MCF 10A (cell line): ENCODE measurements around the gene TBCD. TPM values are rescaled to one million over a fixed set of nuclear protein-coding genes. Genes with fewer than 3 reads are reported as not detected.

ENCODE experiments used
- BruUV-seq: library from RNA; stranded (reverse); fragments of 400-500 nt; replicated peaks from 2 replicates; lab custom pipeline; 2021; lab: Mats Ljungman, UMichigan
- CTCF ChIA-PET: fragments of 300-600 bp; sonication (Branson Sonifier 250); formaldehyde crosslinking; extraction: SDS; loops from one replicate; lab custom pipeline; 2021; ENCODE audit warnings: antibody characterized with exemption, inconsistent platforms; lab: Yijun Ruan, JAX
- POLR2A ChIA-PET: fragments of 300-600, 350-650 bp; sonication (Branson Sonifier 250); formaldehyde crosslinking; extraction: SDS; loops from one replicate; lab custom pipeline; 2020; ENCODE audit warnings: antibody characterized with exemption, inconsistent platforms; lab: Yijun Ruan, JAX
- DNase-seq: peaks from one replicate; pipeline ENCODE4 v3.0.0-alpha.2; 2018; ENCODE audit not compliant: unreplicated experiment
- H3K27ac Mint-ChIP-seq: one replicate; pipeline ENCODE4 v1.8.0; 2022; ENCODE audit warnings: mild to moderate bottlenecking, low read depth, mixed read lengths; ENCODE audit not compliant: unreplicated experiment
- H3K27me3 Mint-ChIP-seq: one replicate; pipeline ENCODE4 v1.8.0; 2022; ENCODE audit warnings: mixed read lengths; ENCODE audit not compliant: insufficient read depth, unreplicated experiment
- H3K36me3 Mint-ChIP-seq: one replicate; pipeline ENCODE4 v1.8.0; 2022; ENCODE audit warnings: mild to moderate bottlenecking, moderate library complexity, mixed read lengths; ENCODE audit not compliant: insufficient read depth, unreplicated experiment
- H3K4me1 Mint-ChIP-seq: one replicate; pipeline ENCODE4 v1.8.0; 2022; ENCODE audit warnings: mixed read lengths; ENCODE audit not compliant: insufficient read depth, unreplicated experiment
- H3K4me3 Mint-ChIP-seq: one replicate; pipeline ENCODE4 v1.8.0; 2022; ENCODE audit warnings: mild to moderate bottlenecking, moderate library complexity, mixed read lengths; ENCODE audit not compliant: unreplicated experiment
- H3K9me3 Mint-ChIP-seq: one replicate; pipeline ENCODE4 v1.8.0; 2022; ENCODE audit warnings: mixed read lengths; ENCODE audit not compliant: unreplicated experiment
- CTCF ChIP-seq: fragments of 200-600 bp; IDR thresholded peaks from one replicate; pipeline ENCODE4 v1.8.0; 2022; ENCODE audit warnings: antibody characterized with exemption, mild to moderate bottlenecking; ENCODE audit not compliant: unreplicated experiment
- intact Hi-C: fragments of 100-400 bp; cut with micrococcal nuclease; formaldehyde crosslinking; loops from 2 replicates; pipeline ENCODE4 v1.14.1; 2022
- total RNA-seq: library from RNA; stranded (reverse); gene quantifications from 2 replicates; pipeline ENCODE4 v1.2.3, GENCODE V29; 2022

The TBCD gene
- total RNA-seq, 1 experiment from 2014 or later: 76.2 TPM

- Mint-ChIP-seq H3K4me1 (no peaks in the 10 kb centered on the region), H3K27ac (no peak overlapping the region), H3K9me3 (no peaks in the 10 kb centered on the region), H3K27me3 (no peaks in the 10 kb centered on the region), H3K4me3 (no peak overlapping the region), H3K36me3 (peaks cover 6% of the 10 kb centered on the region)
- ChIA-PET POLR2A (no interaction called here), CTCF (no interaction called here)
- no peak for TF ChIP-seq CTCF
- intact Hi-C loops: no loop called here
- no peak for DNase-seq
- BruUV-seq: no TSS peak
Measured at GRCh38 chr17:82959242-82959930, 207.5 kb downstream of the TBCD start.

GRCh38 chr17:82959990-82960418 lies 208.1 kb downstream of the TBCD start:
- H3K27ac Mint-ChIP-seq: no peak overlapping the region
- no peaks in the 10 kb centered on the region for H3K9me3 Mint-ChIP-seq
- H3K27me3 Mint-ChIP-seq: no peaks in the 10 kb centered on the region
- BruUV-seq: no TSS peak
- intact Hi-C loops: no loop called here
- no peak for TF ChIP-seq CTCF
- ChIA-PET POLR2A (no interaction called here), CTCF (no interaction called here)
- no peaks in the 10 kb centered on the region for H3K4me1 Mint-ChIP-seq
- DNase-seq: no peak
- H3K36me3 Mint-ChIP-seq: peaks cover 6% of the 10 kb centered on the region
- no peak overlapping the region for H3K4me3 Mint-ChIP-seq

GRCh38 chr17:82960419-82961271 lies 208.8 kb downstream of the TBCD start:
- Mint-ChIP-seq H3K27ac (no peak overlapping the region), H3K4me1 (no peaks in the 10 kb centered on the region), H3K36me3 (peaks cover 6% of the 10 kb centered on the region), H3K27me3 (no peaks in the 10 kb centered on the region), H3K4me3 (no peak overlapping the region), H3K9me3 (no peaks in the 10 kb centered on the region)
- intact Hi-C loops: no loop called here
- no peak for DNase-seq
- POLR2A ChIA-PET: no interaction called here
- CTCF ChIA-PET: no interaction called here
- no peak for TF ChIP-seq CTCF
- BruUV-seq: no TSS peak

- Mint-ChIP-seq H3K27ac (no peak overlapping the region), H3K4me1 (no peaks in the 10 kb centered on the region), H3K27me3 (no peaks in the 10 kb centered on the region), H3K4me3 (no peak overlapping the region), H3K36me3 (peaks cover 6% of the 10 kb centered on the region), H3K9me3 (no peaks in the 10 kb centered on the region)
- POLR2A ChIA-PET: no interaction called here
- BruUV-seq: no TSS peak
- intact Hi-C loops: no loop called here
- DNase-seq: no peak
- CTCF ChIA-PET: no interaction called here
- TF ChIP-seq CTCF: no peak
Measured at GRCh38 chr17:82961366-82962162, 209.7 kb downstream of the TBCD start.
